Astrocyte (in vitro differentiated cells and primary cell): Measurements from ENCODE around the gene CNIH3.

Experiments
- EZH2 ChIP-seq: IDR thresholded peaks from 2 replicates; pipeline ENCODE4 v1.6.1; 2012; ENCODE audit warnings: mild to moderate bottlenecking, low read length, inconsistent platforms; ENCODE audit not compliant: insufficient read depth
- TF ChIP-seq, protein P1 (sequence below): IDR thresholded peaks from 2 replicates; pipeline ENCODE4 v1.5.1; 2011; ENCODE audit warnings: low read depth, mild to moderate bottlenecking, inconsistent platforms, low read length, moderate library complexity; ENCODE audit not compliant: insufficient read depth

DNA sequence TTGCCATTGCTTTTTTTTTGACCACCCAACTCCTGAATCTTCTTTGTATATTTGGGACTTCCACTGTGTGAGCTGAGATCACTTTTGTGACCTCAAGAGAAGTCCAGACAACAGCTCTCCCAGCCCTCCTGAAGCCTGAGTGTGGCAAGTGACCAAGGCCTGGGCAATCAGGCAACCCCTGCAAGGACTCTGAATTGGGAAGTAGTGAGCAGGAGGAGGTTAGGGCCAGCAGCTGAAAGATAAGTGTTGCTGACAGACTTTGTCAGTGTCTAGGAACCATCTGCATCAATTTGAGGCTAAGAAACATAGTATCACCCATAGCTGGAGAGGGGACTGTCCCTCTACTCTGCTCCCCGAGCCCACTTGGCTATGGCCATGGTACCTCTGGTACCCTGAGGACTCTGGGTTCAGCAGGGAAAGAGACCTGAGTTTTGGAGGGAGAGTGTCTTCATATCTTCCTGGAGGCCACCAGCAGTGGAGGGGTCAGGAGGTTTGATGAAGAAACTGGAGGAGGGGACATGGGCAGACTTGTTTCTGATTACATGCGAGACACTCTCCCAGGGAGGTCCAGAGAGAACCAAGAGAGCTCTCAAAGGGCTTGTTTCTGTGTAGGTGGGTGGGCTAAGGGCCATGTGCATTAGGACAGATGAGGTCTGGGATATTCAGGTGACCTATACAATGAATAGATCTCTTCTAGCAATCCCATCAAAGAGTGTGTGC lies 166.3 kb downstream of the CNIH3 start:
- TF ChIP-seq EZH2, result no peak
- TF ChIP-seq, protein P1, sequence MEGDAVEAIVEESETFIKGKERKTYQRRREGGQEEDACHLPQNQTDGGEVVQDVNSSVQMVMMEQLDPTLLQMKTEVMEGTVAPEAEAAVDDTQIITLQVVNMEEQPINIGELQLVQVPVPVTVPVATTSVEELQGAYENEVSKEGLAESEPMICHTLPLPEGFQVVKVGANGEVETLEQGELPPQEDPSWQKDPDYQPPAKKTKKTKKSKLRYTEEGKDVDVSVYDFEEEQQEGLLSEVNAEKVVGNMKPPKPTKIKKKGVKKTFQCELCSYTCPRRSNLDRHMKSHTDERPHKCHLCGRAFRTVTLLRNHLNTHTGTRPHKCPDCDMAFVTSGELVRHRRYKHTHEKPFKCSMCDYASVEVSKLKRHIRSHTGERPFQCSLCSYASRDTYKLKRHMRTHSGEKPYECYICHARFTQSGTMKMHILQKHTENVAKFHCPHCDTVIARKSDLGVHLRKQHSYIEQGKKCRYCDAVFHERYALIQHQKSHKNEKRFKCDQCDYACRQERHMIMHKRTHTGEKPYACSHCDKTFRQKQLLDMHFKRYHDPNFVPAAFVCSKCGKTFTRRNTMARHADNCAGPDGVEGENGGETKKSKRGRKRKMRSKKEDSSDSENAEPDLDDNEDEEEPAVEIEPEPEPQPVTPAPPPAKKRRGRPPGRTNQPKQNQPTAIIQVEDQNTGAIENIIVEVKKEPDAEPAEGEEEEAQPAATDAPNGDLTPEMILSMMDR, result no peak
